Measurements from ENCODE around the gene C1QL1.

Gene C1QL1

GRCh38 chr17:44989552-44990138 is 21.5 kb upstream of the C1QL1 start:
- no peak for DNase-seq (ENCODE audit: low read depth, low spot score)

GRCh38 chr17:44988044-44988942 is 20.2 kb upstream of the C1QL1 start:
- no peak for DNase-seq (ENCODE audit: low read depth, low spot score)

GRCh38 chr17:44983563-44983962 is 15.5 kb upstream of the C1QL1 start:
- DNase-seq (ENCODE audit: low read depth, low spot score), result no peak

GRCh38 chr17:44982113-44982702 is 14.1 kb upstream of the C1QL1 start:
- no peak for DNase-seq (ENCODE audit: low read depth, low spot score)

- DNase-seq (ENCODE audit: low read depth, low spot score), result no peak
These were observed 13.3 kb upstream of the C1QL1 start for GRCh38 chr17:44981221-44981968.

GRCh38 chr17:44979426-44979995 is 11.4 kb upstream of the C1QL1 start:
- no peak for DNase-seq (ENCODE audit: low read depth, low spot score)

GRCh38 chr17:44978807-44979206 is 10.7 kb upstream of the C1QL1 start:
- DNase-seq (ENCODE audit: low read depth, low spot score), result no peak

- DNase-seq (ENCODE audit: low read depth, low spot score), result no peak
These were observed 9.9 kb upstream of the C1QL1 start for GRCh38 chr17:44977814-44978550.

GRCh38 chr17:44977065-44977464 is 9.0 kb upstream of the C1QL1 start:
- DNase-seq (ENCODE audit: low read depth, low spot score), result no peak

- no peak for DNase-seq (ENCODE audit: low read depth, low spot score)
These were observed 8.1 kb upstream of the C1QL1 start for GRCh38 chr17:44976206-44976605.

GRCh38 chr17:44972953-44973352 is 4.8 kb upstream of the C1QL1 start:
- no peak for DNase-seq (ENCODE audit: low read depth, low spot score)

- no peak for DNase-seq (ENCODE audit: low read depth, low spot score)
These were observed 3.8 kb upstream of the C1QL1 start for GRCh38 chr17:44971776-44972483.

- no peak for DNase-seq (ENCODE audit: low read depth, low spot score)
These were observed 2.1 kb upstream of the C1QL1 start for GRCh38 chr17:44970136-44970741.

- no peak for DNase-seq (ENCODE audit: low read depth, low spot score)
These were observed 1.2 kb upstream of the C1QL1 start for GRCh38 chr17:44969144-44969780.

GRCh38 chr17:44967907-44968224 is 237 bp downstream of the C1QL1 start:
- DNase-seq (ENCODE audit: low read depth, low spot score), result no peak

- DNase-seq (ENCODE audit: low read depth, low spot score), result no peak
These were observed 837 bp downstream of the C1QL1 start for GRCh38 chr17:44967026-44967906.

GRCh38 chr17:44966348-44967025 is 1.6 kb downstream of the C1QL1 start:
- DNase-seq (ENCODE audit: low read depth, low spot score), result no peak

Measured in activated CD4-positive, CD25-positive, alpha-beta regulatory T cell treated with anti-CD3 and anti-CD28 coated beads, Interleukin-2, amount 50 U/mL, for 16 hours (primary cell).